ENCODE results near the gene TXNL4A. TPM values are rescaled to one million over a fixed set of nuclear protein-coding genes. Genes with fewer than 3 reads are reported as not detected.
"Not testable (repeated sequence)": the region's sequence is repeated elsewhere in the genome, so short reads cannot be mapped to it uniquely, and the experiment has no call there.

Gene TXNL4A
- total and polyA plus RNA-seq, 3 donors from 2014 or later, result 37.4 to 158 (median 47.0) TPM

GRCh38 chr18:80034068-80034851 is 45.9 kb upstream of the TXNL4A start, which contains the start of gene RBFA:
RBFA (plus strand) TSS chr18:80034434; CDS start chr18:80034496, 62 bp downstream.
- Histone ChIP-seq H3K4me1 (peaks cover 10% of the 10 kb centered on the region), H3K4me3 (peak within 1 kb of the TSS; percentile 78 to 92), H3K36me3 (ENCODE audit: low read depth, missing control alignments) (no peaks in the 10 kb centered on the region), H3K9me3 (no peaks in the 10 kb centered on the region), H3K27me3 (no peaks in the 10 kb centered on the region), H3K27ac (peak within 1 kb of the TSS; percentile 90 to 92)
- intact Hi-C loops (cut with DNase I; ENCODE audit: low total_unique reads), result no loop called here
- 1% methylated on average over 66 to 98 of the region's 99 CpGs for WGBS, 2 donors
- peak in 2 of 3 experiments; percentile 39 to 53 for TF ChIP-seq CTCF (IDR thresholded peaks at IDR 0.05)
- TF ChIP-seq POLR2A (IDR thresholded peaks at IDR 0.05), result no peak
- peak; percentile 99 for DNase-seq

- intact Hi-C loops (cut with DNase I; ENCODE audit: low total_unique reads), result no loop called here
- Histone ChIP-seq H3K4me1 (peaks cover 10% of the 10 kb centered on the region), H3K27me3 (no peaks in the 10 kb centered on the region), H3K4me3 (peak overlapping the region; percentile 78 to 92), H3K36me3 (ENCODE audit: low read depth, missing control alignments) (no peaks in the 10 kb centered on the region), H3K27ac (peak overlapping the region; percentile 90 to 92), H3K9me3 (no peaks in the 10 kb centered on the region)
- TF ChIP-seq POLR2A (IDR thresholded peaks at IDR 0.05) (no peak), CTCF (IDR thresholded peaks at IDR 0.05) (no peak)
- 3% methylated on average over 62 to 90 of the region's 90 CpGs for WGBS, 2 donors
- peak; percentile 43 for DNase-seq
Measured at GRCh38 chr18:80033181-80034067, 45.1 kb upstream of the TXNL4A start.

- Histone ChIP-seq H3K4me3 (no peak overlapping the region), H3K27me3 (no peaks in the 10 kb centered on the region), H3K36me3 (ENCODE audit: low read depth, missing control alignments) (no peaks in the 10 kb centered on the region), H3K27ac (peak overlapping the region; percentile 14 to 39), H3K4me1 (peaks cover under 1% of the 10 kb centered on the region), H3K9me3 (no peaks in the 10 kb centered on the region)
- TF ChIP-seq POLR2A (IDR thresholded peaks at IDR 0.05) (no peak), CTCF (IDR thresholded peaks at IDR 0.05) (no peak)
- 77 to 83% methylated on average over 1 of the region's 1 CpG for WGBS, 2 donors
- DNase-seq, result no peak
- intact Hi-C loops (cut with DNase I; ENCODE audit: low total_unique reads), result no loop called here
Measured at GRCh38 chr18:80029690-80030089, 41.3 kb upstream of the TXNL4A start.

- intact Hi-C loops (cut with DNase I; ENCODE audit: low total_unique reads); DNase-seq; H3K9me3 ChIP-seq; H3K27ac ChIP-seq; H3K36me3 ChIP-seq (ENCODE audit: low read depth, missing control alignments); H3K4me1 ChIP-seq; H3K27me3 ChIP-seq; H3K4me3 ChIP-seq: not testable (repeated sequence)
Measured at GRCh38 chr18:80027719-80028118, 39.4 kb upstream of the TXNL4A start.

GRCh38 chr18:80026363-80026762 is 38.0 kb upstream of the TXNL4A start:
- H3K9me3 ChIP-seq, result peaks cover 3% of the 10 kb centered on the region

More at GRCh38 chr18:80026363-80026762, 38.0 kb upstream of the TXNL4A start:
- no peak overlapping the region for H3K27ac ChIP-seq
- H3K4me1 ChIP-seq, result no peaks in the 10 kb centered on the region
- TF ChIP-seq CTCF (IDR thresholded peaks at IDR 0.05) (no peak), POLR2A (IDR thresholded peaks at IDR 0.05) (no peak)
- no peaks in the 10 kb centered on the region for H3K36me3 ChIP-seq (ENCODE audit: low read depth, missing control alignments)
- no peaks in the 10 kb centered on the region for H3K27me3 ChIP-seq
- no peak for DNase-seq
- WGBS, 2 donors, result 91 to 95% methylated on average over 7 of the region's 7 CpGs
- H3K4me3 ChIP-seq, result no peak overlapping the region
- intact Hi-C loops (cut with DNase I; ENCODE audit: low total_unique reads), result no loop called here

Measured in testis (tissue), 3 donors.